CD4-positive, alpha-beta memory T cell (primary cell): ENCODE results near the gene RPL28. TPM values are rescaled to one million over a fixed set of nuclear protein-coding genes. Genes with fewer than 3 reads are reported as not detected.
"Not testable (repeated sequence)": the region's sequence is repeated elsewhere in the genome, so short reads cannot be mapped to it uniquely, and the experiment has no call there.

Experiments used
- CTCF ChIA-PET: fragments of 350-600 bp; sonication (Branson Sonifier 250); formaldehyde crosslinking; loops from one replicate; lab custom pipeline; 2021; ENCODE audit warnings: inconsistent platforms; ENCODE audit not compliant: partially characterized antibody; lab: Charles Lee
- POLR2A ChIA-PET: fragments of 350-600 bp; sonication (Branson Sonifier 250); formaldehyde crosslinking; loops from one replicate; lab custom pipeline; 2021; ENCODE audit not compliant: partially characterized antibody; lab: Charles Lee
- DNase-seq, 5 donors: peaks; one replicate each; pipeline versions ENCODE4 v3.0.0 to v3.0.0-alpha.2; 2020 to 2022; ENCODE audit warnings: mixed read lengths in 1 of 5
- H3K27ac ChIP-seq: one replicate; pipeline ENCODE4 v1.7.0; 2013; ENCODE audit warnings: low read depth, low read length
- H3K27me3 ChIP-seq: 2 replicates; pipeline ENCODE4 v1.7.0; 2013; ENCODE audit warnings: mild to moderate bottlenecking, low read length, moderate library complexity; ENCODE audit not compliant: insufficient read depth
- H3K36me3 ChIP-seq: 2 replicates; pipeline ENCODE4 v1.7.0; 2013; ENCODE audit warnings: mild to moderate bottlenecking, low read length, moderate library complexity; ENCODE audit not compliant: insufficient read depth
- H3K4me1 ChIP-seq: 2 replicates; pipeline ENCODE4 v1.7.0; 2013; ENCODE audit warnings: mild to moderate bottlenecking, low read length, moderate library complexity; ENCODE audit not compliant: insufficient read depth
- H3K4me3 ChIP-seq, 2 donors: one replicate each; pipeline ENCODE4 v1.7.0; 2013; ENCODE audit warnings: low read length in 2 of 2, mild to moderate bottlenecking in 1 of 2
- H3K9me3 ChIP-seq, 2 donors: one replicate each; pipeline ENCODE4 v1.7.0; 2013; ENCODE audit warnings: low read length in 2 of 2, control low read depth in 1 of 2; ENCODE audit not compliant: control insufficient read depth in 1 of 2
- H3K27ac Mint-ChIP-seq, 7 donors: one replicate each; pipeline ENCODE4 v1.8.0; 2020 to 2021; ENCODE audit warnings: mixed read lengths in 7 of 7, mild to moderate bottlenecking in 6 of 7, inconsistent platforms in 3 of 7, moderate library complexity in 3 of 7
- H3K27me3 Mint-ChIP-seq, 2 donors: one replicate each; pipeline ENCODE4 v1.8.0; 2020 to 2021; ENCODE audit warnings: mixed read lengths in 2 of 2
- H3K36me3 Mint-ChIP-seq, 2 donors: one replicate each; pipeline ENCODE4 v1.8.0; 2020 to 2021; ENCODE audit warnings: mixed read lengths in 2 of 2, inconsistent platforms in 1 of 2, mild to moderate bottlenecking in 1 of 2
- H3K4me1 Mint-ChIP-seq, 4 donors: one replicate each; pipeline ENCODE4 v1.8.0; 2020 to 2021; ENCODE audit warnings: mixed read lengths in 4 of 4, mild to moderate bottlenecking in 1 of 4
- H3K4me3 Mint-ChIP-seq, 8 donors: one replicate each; pipeline ENCODE4 v1.8.0; 2020 to 2021; ENCODE audit warnings: mixed read lengths in 8 of 8, mild to moderate bottlenecking in 7 of 8, moderate library complexity in 6 of 8, inconsistent platforms in 3 of 8
- H3K9me3 Mint-ChIP-seq, 8 donors: one replicate each; pipeline ENCODE4 v1.8.0; 2020 to 2021; ENCODE audit warnings: mixed read lengths in 8 of 8, mild to moderate bottlenecking in 5 of 8, inconsistent platforms in 3 of 8, moderate library complexity in 1 of 8
- intact Hi-C: fragments of 100-400 bp; cut with micrococcal nuclease; formaldehyde crosslinking; loops from one replicate; pipeline ENCODE4 v1.15.1; 2023
- polyA plus RNA-seq, 2 donors: library from polyadenylated mRNA; unstranded; fragments of 300-500 nt; fragmentation: Illumina TruSeq; gene quantifications; one replicate each; pipeline ENCODE4 v1.2.3, GENCODE V29; 2021
- total RNA-seq, 2 experiments: library from RNA; stranded (reverse); gene quantifications; one replicate each; pipeline ENCODE4 v1.2.3, GENCODE V29; 2021

RPL28 gene
- total and polyA plus RNA-seq, 4 experiments from 2014 or later = 257 to 3,159 (median 1,960) TPM

DNA sequence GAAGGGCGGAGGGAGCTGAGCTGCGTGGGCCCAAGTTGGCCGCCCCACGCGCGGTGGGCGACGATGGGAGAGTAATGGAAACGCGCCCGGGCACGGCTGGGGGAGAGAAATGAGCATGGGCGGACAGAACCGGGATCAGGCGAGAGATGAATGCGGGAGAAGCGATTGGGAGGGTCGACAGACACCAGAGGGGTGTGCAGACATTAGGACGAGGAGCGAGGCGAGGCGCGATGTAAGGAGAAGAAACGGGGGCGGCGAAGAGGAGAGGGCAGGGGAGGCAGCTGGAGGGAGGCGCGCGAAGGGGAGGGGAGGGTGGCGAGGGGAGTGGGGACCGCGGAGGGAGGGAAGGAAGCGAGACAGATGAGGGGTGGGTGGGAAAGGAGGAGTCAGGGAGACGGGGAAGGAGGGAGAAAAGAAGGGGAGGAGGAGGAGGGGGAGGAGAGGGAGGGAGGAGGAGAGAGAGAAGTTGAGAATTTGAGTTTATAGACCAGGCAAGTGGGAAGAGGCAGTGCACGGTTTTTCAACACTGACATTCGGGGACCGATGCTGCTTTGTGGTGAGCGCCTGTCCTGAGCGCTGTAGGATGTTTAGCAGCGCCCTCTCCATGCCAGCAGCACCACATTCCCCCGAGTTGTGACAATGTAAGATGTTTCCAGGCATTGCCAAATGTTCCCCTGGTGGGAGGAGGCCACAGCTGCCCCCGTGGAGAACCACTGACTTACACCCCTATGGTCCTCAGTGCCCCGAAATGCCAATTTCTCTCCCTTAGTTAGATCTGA, 57.5 kb downstream of the RPL28 start, which contains the start of gene SHISA7:
Gene SHISA7 (minus strand): TSS at position 256 of the 779 bp plus-strand sequence. CDS start 437 bp downstream, outside the sequence.
- H3K36me3 Mint-ChIP-seq = peaks cover 0 to 6% of the 10 kb centered on the region in 2 donors
- ChIA-PET POLR2A (no interaction called here), CTCF (no interaction called here)
- Histone ChIP-seq H3K36me3 (no peaks in the 10 kb centered on the region), H3K9me3 (no peaks in the 10 kb centered on the region), H3K27me3 (peaks cover 52% of the 10 kb centered on the region), H3K4me1 (peaks cover 20% of the 10 kb centered on the region), H3K4me3 (no peak within 1 kb of the TSS), H3K27ac (no peak within 1 kb of the TSS)
- intact Hi-C loops = no loop called here
- H3K4me1 Mint-ChIP-seq = peaks cover 16 to 30% (median 22%) of the 10 kb centered on the region in 4 donors
- H3K27me3 Mint-ChIP-seq = peaks cover 46 to 53% of the 10 kb centered on the region in 2 donors
- DNase-seq = no peak
- peak within 1 kb of the TSS in 6 of 8 donors; percentile 31 to 66 (median 52) for H3K4me3 Mint-ChIP-seq
- no peak within 1 kb of the TSS for H3K27ac Mint-ChIP-seq
- peaks cover 0 to 2% (median 0%) of the 10 kb centered on the region in 8 donors for H3K9me3 Mint-ChIP-seq

DNA sequence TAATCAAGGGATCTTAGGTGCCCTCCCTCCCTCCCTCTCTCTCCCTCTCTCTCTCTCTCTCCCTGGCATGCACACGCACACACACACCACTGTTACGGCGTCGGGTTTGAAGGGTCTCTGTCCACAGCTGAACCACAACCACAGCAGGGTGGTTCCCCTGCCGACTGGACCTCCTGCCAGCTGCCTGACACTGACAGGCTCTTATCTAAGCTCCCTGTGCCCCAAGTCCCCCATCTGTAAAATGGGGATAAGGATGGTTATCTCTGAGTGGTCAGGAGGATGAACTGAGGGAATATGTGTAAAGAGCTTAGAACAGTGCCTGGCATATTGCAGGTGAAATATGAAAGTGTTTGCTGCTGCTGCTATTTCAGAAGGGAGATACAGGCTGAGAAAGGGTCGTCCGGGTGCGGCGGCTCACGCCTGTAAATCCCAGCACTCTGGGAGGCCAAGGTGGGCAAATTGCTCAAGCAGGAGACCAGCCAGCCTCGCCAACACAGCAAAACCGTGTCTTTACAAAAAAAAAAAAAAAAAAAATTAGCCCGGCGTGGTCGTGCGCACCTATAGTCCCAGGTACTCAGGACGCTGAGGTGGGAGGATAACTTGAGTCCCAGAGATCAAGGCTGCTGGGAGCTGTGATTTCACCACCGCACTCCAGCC, 58.2 kb downstream of the RPL28 start:
- H3K4me1 ChIP-seq = peaks cover 20% of the 10 kb centered on the region
- DNase-seq = no peak
- Mint-ChIP-seq H3K27ac (no peak overlapping the region), H3K36me3 (peaks cover 0 to 4% of the 10 kb centered on the region in 2 donors), H3K9me3 (peaks cover 0 to 2% (median 0%) of the 10 kb centered on the region in 8 donors), H3K4me1 (peaks cover 16 to 30% (median 22%) of the 10 kb centered on the region in 4 donors), H3K4me3 (peak overlapping the region in 1 of 8 donors; percentile 61), H3K27me3 (peaks cover 44 to 48% of the 10 kb centered on the region in 2 donors)
- intact Hi-C loops = no loop called here
- H3K27ac ChIP-seq = no peak overlapping the region
- H3K4me3 ChIP-seq = no peak overlapping the region
- H3K36me3 ChIP-seq = no peaks in the 10 kb centered on the region
- peaks cover 45% of the 10 kb centered on the region for H3K27me3 ChIP-seq
- POLR2A ChIA-PET = interaction anchor here (0.6 to 0.7 kb wide), 2 partner anchors 9 to 151 kb away, joined by 3 read pairs; no protein-coding TSS in a partner anchor
- CTCF ChIA-PET = interaction anchor here (1.3 kb wide), 1 partner anchor 10 kb away, joined by 4 read pairs; no protein-coding TSS in a partner anchor
- H3K9me3 ChIP-seq = no peaks in the 10 kb centered on the region

DNA sequence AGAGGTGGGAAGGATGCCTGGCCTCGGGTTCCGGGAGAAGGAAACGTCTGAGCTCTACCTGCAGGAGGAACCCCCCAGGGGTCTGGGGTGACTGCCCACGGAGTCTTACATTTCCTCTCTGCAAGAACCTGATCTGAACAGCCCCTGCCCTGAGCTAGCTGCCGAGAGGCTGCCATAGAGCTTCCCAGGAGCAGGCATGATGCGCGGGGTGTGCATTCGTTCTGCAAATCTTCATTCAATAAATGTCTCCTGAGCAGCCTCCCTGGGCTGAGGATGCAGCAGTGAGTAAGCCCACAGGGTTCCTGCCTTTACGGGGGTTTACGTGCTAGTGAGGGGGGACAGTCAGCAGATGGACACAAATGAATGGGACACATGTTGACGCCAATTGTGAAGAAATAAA, 58.9 kb downstream of the RPL28 start:
- no peaks in the 10 kb centered on the region for H3K9me3 ChIP-seq
- POLR2A ChIA-PET = interaction anchor here (0.7 kb wide), 1 partner anchor 152 kb away, joined by 3 read pairs; no protein-coding TSS in a partner anchor
- no peaks in the 10 kb centered on the region for H3K36me3 Mint-ChIP-seq

DNA sequence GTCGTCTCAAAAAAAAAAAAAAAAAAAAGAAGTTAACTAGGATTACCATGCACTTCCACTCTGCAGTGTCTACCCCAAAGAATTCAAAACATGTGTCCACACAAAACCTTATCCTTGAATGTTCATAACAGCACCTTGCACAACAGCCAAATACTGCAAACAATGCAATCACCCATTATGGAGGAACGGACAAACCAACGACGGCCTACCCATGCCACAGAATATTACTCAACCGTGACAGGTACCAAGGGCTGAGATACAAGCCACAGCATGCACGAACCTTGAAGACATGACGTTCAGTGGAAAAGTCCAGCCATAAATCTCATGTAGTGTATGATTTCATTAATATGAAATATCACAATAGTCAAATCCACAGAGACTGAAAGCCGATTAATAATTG, 60.3 kb downstream of the RPL28 start:
- ChIA-PET CTCF (no interaction called here), POLR2A (no interaction called here)
- no peak overlapping the region for H3K27ac ChIP-seq
- H3K27me3 ChIP-seq = peaks cover 28% of the 10 kb centered on the region
- H3K9me3 ChIP-seq = no peaks in the 10 kb centered on the region
- no peak overlapping the region for H3K4me3 Mint-ChIP-seq
- no peaks in the 10 kb centered on the region for H3K36me3 Mint-ChIP-seq
- no peak overlapping the region for H3K27ac Mint-ChIP-seq
- H3K4me1 Mint-ChIP-seq = peaks cover 12 to 21% (median 18%) of the 10 kb centered on the region in 4 donors
- no peaks in the 10 kb centered on the region for H3K36me3 ChIP-seq
- no peak overlapping the region for H3K4me3 ChIP-seq
- H3K9me3 Mint-ChIP-seq = peaks cover 0 to 2% (median 0%) of the 10 kb centered on the region in 8 donors
- H3K27me3 Mint-ChIP-seq = peaks cover 35 to 36% of the 10 kb centered on the region in 2 donors
- H3K4me1 ChIP-seq = peaks cover 11% of the 10 kb centered on the region
- intact Hi-C loops = no loop called here
- DNase-seq = no peak

More for the DNA sequence above, 58.9 kb downstream of the RPL28 start:
- H3K4me1 ChIP-seq = peaks cover 20% of the 10 kb centered on the region
- CTCF ChIA-PET = interaction anchor here (1.3 kb wide), 1 partner anchor 9 kb away, joined by 4 read pairs; no protein-coding TSS in a partner anchor
- H3K27me3 Mint-ChIP-seq = peaks cover 37 to 41% of the 10 kb centered on the region in 2 donors
- peaks cover 16 to 30% (median 22%) of the 10 kb centered on the region in 4 donors for H3K4me1 Mint-ChIP-seq
- peaks cover 39% of the 10 kb centered on the region for H3K27me3 ChIP-seq
- no peak overlapping the region for H3K4me3 ChIP-seq
- no peak overlapping the region for H3K4me3 Mint-ChIP-seq
- H3K9me3 Mint-ChIP-seq = peaks cover 0 to 2% (median 0%) of the 10 kb centered on the region in 8 donors
- intact Hi-C loops = no loop called here
- H3K27ac ChIP-seq = no peak overlapping the region
- peak overlapping the region in 1 of 7 donors; percentile 60 for H3K27ac Mint-ChIP-seq
- H3K36me3 ChIP-seq = no peaks in the 10 kb centered on the region
- DNase-seq = no peak

DNA sequence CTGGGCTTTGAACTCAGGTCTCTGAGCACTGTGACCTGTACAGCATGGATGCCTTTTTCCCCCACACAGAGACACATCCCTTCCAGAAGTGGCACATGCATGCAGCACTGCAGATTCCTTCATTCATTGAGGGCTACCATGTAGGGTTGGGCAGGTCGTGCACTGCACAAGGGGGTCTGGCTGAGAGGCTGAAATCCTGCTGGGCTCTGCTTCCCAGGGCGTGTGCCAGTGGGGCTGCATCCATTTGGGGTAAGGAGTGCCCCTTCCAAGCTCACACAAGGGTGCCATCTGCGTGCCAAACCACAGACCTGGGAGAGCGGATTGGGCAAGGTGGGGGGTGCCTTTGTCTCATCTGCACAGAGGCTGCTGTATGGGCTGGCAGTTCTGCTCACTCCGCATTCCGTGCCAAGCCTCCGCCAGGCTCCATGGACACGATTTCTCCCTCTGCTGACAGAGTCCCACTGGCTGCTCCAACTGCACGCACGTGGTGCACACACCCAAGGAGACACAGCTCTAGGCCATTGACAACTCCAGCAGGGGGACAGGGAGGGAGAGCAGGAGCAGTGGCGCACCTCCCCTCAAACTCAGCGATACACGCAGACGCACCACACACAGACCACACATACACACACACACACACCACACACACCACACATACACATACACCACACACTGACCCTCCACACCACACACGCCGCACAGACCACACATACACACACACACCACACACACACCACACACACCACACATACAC, 61.9 kb downstream of the RPL28 start:
- Mint-ChIP-seq H3K36me3 (no peaks in the 10 kb centered on the region), H3K4me1 (peaks cover 8 to 20% (median 12%) of the 10 kb centered on the region in 4 donors), H3K27me3 (peaks cover 29 to 30% of the 10 kb centered on the region in 2 donors), H3K27ac (no peak overlapping the region), H3K9me3 (no peaks in the 10 kb centered on the region), H3K4me3 (no peak overlapping the region)
- peaks cover 10% of the 10 kb centered on the region for H3K4me1 ChIP-seq
- H3K4me3 ChIP-seq = no peak overlapping the region
- POLR2A ChIA-PET = no interaction called here
- H3K9me3 ChIP-seq = no peaks in the 10 kb centered on the region
- peak in 1 of 5 donors; percentile 38 for DNase-seq
- H3K27ac ChIP-seq = no peak overlapping the region
- H3K36me3 ChIP-seq = no peaks in the 10 kb centered on the region
- CTCF ChIA-PET = no interaction called here
- H3K27me3 ChIP-seq = peaks cover 19% of the 10 kb centered on the region
- intact Hi-C loops = no loop called here

DNA sequence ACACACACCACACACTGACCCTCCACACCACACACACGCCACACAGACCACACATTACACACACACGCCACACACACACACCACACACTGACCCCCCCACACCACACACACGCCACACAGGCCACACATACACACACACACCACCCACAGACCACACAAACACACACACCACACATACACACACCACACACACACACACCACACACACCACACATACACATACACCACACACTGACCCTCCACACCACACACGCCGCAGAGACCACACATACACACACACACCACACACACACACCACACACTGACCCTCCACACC, 62.4 kb downstream of the RPL28 start:
- H3K36me3 ChIP-seq, intact Hi-C loops, DNase-seq, H3K4me3 ChIP-seq, POLR2A ChIA-PET, H3K27ac Mint-ChIP-seq, H3K36me3 Mint-ChIP-seq, H3K9me3 ChIP-seq, H3K9me3 Mint-ChIP-seq, H3K27ac ChIP-seq, H3K4me3 Mint-ChIP-seq, CTCF ChIA-PET: not testable (repeated sequence)
- Histone ChIP-seq H3K27me3 (peaks cover 17% of the 10 kb centered on the region), H3K4me1 (peaks cover 10% of the 10 kb centered on the region)
- H3K4me1 Mint-ChIP-seq = peaks cover 6 to 21% (median 10%) of the 10 kb centered on the region in 4 donors
- peaks cover 27 to 28% of the 10 kb centered on the region in 2 donors for H3K27me3 Mint-ChIP-seq
